Measurements from ENCODE around the gene LYL1. TPM values are rescaled to one million over a fixed set of nuclear protein-coding genes. Genes with fewer than 3 reads are reported as not detected.
A peak's percentile ranks its signal among the peaks of the same experiment; 100 is the strongest.

The LYL1 gene
- polyA plus RNA-seq, 4 donors, result 4.4 to 8.1 (median 5.9) TPM

DNA sequence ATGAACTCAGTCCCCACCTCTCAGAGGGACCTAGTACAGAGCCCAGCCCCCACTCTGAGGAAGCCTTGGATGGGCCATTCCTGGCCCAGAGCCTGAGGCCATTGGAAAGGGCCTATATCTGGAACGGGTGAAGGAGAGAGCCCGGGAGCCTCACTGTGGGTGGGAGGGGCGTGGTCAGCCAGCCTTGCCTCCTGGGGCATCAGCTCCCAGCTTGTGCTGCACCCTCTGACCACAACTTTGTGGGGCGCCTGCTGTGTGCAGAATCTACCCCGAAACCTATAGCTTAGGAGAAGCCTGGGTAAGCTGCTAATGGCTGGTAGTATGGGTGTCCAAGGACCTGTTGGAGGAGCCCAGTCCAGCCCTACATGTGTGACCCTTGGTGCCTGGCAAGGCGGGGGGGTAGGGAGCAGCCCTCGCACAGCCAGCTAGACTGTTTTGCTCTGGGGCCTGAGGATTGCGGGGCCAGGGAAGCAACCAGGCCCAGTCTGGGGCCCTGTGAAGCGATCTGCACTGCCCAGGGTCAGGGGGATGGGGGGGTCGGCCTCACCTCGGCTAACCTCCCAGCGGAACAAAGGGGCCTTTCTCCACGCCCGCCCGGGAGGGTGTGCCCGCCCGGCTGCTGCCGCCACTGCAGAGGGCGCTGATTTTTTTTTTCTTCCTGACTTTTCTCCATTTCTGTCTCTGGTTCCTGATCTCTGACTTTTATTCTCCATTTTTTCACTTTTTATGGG lies 42.3 kb downstream of the LYL1 start:
- no peak for DNase-seq (ENCODE audit: low read depth in 4 of 4, low spot score in 2 of 4)

DNA sequence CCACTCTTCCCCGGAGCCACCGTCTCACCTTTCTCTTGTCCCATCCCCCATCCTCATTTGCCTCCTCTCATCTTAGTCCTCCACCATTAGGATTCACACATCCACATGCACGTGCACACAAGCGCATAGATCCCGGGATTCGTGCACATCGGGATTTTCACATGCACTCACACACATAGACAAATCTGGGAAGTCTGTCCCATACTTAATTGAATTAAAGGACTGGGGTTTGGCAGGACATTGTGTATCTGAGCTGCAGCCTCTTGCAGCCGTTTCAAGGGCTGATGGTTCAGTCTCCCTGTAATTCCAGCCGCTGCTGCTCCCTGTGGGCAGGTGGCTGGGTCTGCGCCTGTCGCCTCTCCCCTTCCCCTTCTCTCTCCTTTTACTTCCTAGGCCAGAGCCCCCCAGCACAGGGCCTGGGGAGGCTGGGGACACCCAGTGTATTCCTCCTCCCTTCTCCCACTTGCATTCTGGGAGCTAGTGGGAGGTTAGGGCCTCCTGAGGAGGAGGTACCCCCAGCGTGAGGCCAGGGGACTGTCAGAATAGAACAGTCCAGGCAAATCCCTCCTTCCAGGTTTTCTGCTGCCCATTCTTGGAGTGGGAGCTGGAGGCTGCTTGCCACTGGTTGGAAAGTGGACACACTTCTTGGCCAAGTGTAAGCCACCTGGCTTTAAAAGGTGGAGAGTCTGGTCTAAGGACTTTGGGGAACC lies 43.6 kb downstream of the LYL1 start:
- DNase-seq (ENCODE audit: low read depth in 4 of 4, low spot score in 2 of 4), result no peak

DNA sequence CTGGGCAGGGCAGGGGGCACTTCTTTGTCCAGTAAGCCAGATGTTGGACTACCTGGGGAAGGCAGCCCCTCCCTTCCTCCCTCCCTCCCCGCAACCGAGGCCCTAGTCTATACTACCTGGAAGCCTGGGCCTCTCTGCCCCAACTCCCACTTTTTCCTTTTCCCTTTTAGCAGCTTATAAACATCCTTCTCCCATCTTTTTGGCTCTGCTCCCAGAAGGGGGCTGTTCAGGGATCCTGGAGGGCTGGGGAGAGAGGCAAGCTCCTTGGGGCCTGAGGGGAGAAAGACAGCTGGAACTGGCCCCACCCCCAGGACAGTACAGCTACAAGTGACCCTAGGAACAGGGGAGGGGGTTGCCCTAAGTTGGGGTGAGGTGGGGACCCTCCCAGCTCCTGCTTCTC lies 44.9 kb downstream of the LYL1 start:
- DNase-seq (ENCODE audit: low read depth in 4 of 4, low spot score in 2 of 4), result no peak

DNA sequence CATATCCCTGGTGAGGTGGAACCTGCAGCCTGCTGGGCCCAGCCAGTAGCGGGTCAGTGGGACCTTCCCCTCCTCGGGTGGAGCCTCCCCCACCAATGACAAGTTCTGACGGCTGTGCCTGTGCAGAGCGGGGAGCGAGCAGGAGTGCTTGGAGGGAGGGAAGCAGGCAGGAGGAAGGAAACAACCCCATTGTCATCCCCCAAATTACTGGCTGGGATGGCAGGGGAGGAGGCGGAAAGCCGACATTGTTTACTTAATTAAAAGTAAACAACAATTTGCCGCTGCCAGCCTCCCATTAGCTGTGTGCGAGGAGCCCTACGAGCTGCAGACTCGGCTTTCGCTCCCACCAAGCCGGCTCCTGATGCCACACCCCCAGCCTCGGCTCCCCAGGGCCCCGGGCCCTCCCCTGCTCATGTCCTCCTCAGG lies 45.5 kb downstream of the LYL1 start:
- no peak for DNase-seq (ENCODE audit: low read depth in 4 of 4, low spot score in 2 of 4)

DNA sequence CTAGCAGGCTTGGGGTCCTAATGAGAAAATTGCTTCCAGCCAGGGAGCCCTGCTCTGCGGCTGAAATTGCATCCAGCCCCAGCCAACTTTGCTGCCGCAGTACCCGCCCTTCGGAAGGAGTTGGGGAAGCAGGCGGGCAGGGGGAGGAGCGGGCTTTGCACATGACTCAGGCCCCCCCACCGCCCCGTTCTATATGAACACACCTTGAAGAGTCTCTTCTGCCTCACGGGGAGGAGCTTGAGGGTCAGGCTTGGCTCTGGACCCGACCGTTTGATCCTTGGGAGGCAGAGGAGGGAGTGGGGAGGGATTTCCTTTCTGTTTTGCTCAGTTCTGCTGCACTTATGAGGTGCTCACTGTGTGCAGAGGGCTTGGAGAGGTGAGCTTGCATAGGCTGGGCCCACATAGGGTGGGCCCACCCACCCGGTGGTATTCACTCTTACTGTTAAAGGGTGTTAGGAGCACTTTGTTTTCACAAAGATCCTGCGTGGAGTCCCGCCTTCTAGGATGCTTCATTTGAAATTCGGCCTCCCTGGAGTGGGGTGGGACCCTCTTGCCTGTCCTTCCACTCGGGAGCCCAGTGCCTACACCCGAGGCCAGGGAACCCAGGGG lies 46.5 kb downstream of the LYL1 start:
- no peak for DNase-seq (ENCODE audit: low read depth in 4 of 4, low spot score in 2 of 4)

DNA sequence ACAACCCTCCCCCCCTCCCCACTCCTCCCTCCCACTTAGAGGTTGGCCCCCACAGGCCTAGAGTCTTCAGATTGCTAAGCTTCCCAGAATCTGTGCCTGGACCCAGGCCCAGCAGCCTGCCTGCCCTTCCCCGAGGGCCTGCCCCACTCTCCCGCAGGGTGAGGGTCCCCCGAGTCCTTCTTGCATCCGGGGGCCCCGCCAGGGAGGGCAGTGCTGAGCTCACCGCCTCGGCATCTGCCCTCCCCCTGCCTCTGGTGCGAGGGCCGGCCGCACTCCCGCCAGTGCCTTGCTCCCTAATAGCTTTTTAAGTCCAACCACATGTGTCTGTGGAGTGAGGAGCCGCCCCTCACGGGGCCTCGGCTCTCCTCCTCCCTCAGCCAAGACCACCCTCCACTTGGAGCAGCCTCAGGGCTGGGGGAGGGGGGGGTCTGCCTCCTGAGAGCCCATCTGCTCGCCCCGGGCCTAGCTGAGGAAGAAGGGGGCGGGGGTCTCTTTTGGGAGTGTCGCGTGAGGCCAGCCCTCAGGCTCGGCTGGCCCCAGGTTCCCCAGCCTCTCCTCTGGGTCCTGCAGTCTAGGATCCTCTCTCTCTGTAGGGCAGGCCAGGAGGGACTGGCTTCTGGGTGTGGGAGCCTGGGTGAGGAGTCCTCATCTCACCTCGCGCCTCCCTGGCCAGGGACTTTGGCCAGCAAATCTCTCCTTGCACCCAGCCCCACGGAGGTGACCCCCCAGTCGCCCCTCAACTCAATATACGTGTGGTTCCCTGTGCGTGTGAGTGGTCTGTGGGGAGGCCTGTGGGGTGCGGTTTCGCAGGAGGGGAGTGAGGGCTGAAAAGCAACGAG lies 47.2 kb downstream of the LYL1 start:
- peak in 1 of 4 donors; percentile 63 for DNase-seq (ENCODE audit: low read depth in 4 of 4, low spot score in 2 of 4)

DNA sequence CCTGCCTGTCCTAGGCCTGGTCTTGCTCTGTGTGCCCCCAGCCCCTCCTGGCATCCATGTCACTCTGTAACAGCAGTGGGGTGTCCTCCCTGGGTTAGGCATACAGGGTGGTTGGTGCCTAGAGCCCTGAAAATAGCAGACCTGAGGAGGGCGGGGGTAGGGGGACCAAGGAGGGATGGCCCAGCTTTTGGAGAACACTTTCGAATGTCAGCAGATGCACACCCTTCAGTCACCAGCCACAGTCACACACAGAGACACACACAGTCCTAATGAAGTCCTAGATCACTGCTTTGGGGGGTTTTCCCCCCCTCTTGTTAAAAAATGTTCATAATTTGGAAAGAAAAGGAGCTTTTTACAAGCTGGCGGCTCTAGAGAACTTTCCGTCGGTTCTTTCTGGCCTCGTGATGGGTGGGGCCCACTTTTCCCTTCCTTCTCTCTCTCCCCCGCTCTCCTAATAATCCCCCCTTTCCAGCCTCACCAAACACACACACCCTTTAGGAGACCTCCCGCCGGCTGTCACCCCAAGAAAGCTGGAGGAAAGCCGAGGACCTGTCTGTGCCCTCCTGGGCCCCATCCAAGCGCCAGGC lies 47.9 kb downstream of the LYL1 start:
- DNase-seq (ENCODE audit: low read depth in 4 of 4, low spot score in 2 of 4), result no peak

DNA sequence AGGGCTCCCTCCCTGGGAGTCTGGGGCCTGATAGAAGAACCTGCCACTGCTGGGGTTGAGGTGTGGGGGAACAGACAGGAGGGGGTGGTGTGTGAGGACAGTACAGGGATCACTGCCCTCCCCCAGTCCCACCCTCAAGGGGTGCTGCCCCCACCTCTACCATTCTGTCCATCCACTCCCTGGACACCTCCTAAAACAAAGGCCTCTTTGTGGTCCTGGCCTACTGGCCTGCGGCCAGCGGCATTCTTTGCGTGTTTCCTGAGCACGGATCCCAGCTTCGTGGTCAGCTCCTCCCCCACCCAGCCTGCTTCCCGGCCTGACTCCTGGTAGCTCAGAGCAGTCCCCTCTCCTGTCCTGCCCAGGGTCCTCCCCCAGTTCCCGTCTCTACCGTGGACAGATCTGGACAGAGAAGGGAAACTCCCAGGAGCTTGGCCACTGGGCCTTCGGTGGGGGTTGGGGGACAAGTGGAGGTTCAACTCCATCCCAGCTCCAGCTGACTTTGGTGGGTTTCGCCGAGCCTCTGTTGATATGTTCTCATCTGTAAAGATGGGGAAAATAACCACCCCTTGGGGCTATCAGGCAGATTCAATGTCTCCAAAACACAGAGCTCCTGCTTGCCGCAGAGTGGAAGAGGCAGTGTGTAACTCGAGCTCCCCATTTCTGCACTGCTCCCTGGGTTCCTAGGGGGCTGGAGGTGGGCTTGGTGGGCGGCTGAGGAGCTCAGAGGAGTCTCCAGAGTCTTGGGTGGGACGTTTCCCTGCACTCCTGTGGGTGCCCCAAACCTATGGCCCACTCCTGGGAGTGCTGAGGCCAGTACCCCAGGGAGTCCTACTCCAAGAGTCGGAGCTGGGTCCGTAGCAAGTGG lies 48.7 kb downstream of the LYL1 start:
- DNase-seq (ENCODE audit: low read depth in 4 of 4, low spot score in 2 of 4), result peak in 2 of 4 donors; percentile 81 to 84

DNA sequence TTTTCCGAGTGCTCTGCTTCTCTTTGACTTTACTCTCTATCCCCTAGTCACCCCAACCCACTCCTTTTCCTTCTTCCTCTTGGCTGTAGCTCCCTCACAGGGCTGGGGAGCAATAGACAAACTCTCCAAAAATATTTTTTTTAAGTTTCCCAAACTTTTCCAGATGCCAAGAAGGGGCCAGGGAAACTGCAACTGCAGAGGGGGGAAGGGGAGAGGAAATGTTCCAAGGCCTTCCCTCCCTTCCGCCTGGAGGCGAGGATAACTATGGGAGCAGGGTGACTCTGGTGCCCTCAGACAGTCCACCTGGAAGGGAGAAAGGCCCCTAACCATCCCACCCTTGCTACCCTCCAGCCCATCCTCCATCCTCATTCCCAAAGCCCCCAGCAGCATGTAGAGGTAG lies 49.4 kb downstream of the LYL1 start:
- DNase-seq (ENCODE audit: low read depth in 4 of 4, low spot score in 2 of 4), result no peak

DNA sequence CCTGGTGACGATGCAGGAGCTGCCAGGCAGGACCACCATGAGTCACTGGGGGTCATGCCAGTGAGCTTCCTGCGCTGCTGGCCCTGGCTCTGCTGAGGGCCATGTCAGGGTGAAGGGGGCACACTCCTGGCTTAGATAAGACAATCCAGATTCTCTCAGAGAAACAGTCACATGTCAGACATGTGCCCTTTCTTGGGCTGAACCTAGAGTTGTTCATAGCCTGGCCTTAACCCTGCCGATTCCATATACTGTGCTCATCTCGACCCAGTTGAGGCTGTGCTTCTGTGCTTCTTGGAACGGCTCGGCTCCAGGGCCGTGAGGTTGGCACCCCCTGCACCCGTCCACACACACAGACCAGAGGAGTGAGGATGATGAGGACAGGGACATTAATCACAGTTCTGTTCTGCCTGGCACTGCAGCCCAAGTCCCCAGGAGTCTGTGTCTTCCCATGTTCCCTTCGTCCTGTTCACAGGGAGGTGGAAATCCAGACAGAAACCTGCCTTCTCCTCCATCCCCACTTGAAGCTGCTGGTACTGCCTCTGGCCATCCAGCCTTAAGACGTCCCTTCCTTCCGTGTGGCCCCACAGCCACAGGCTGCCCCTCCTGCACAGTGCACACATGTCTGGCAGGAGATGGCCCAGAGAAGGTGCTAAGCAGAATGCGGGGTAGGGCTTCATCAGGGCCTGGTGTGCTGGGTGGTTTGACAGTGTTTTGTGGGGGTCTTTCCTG lies 50.0 kb downstream of the LYL1 start:
- DNase-seq (ENCODE audit: low read depth in 4 of 4, low spot score in 2 of 4), result no peak

DNA sequence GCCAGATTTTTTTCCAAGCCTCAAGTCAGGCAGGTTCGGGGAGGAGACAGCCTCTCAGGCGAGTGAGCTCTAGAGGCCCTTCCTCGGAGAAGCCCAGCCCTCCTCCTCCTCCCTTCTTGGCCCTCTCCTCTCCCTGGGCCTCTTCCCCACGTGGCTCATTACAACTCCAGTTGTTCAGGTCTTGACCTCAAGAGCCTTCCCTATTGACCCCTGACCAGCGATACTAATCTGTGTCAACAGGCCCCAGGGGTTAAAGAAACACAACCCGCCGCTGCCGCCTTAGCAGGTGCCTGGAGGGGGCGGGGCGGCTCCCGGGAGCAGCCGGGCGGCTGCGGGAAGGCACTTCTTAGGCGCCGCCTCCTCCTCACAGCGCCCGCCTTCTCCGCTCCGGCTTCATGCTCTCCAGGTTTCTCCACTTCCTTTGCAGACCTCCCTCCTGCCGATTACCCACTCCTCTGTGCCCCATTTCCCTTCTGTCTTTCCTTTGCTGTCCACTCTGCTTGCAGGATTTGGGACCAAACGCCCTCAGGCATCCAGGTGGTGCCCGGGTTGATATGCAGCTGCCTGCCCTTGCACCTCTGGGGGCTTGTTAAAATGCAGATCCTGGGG lies 51.0 kb downstream of the LYL1 start:
- DNase-seq (ENCODE audit: low read depth in 4 of 4, low spot score in 2 of 4), result peak in 2 of 4 donors; percentile 62 to 77

DNA sequence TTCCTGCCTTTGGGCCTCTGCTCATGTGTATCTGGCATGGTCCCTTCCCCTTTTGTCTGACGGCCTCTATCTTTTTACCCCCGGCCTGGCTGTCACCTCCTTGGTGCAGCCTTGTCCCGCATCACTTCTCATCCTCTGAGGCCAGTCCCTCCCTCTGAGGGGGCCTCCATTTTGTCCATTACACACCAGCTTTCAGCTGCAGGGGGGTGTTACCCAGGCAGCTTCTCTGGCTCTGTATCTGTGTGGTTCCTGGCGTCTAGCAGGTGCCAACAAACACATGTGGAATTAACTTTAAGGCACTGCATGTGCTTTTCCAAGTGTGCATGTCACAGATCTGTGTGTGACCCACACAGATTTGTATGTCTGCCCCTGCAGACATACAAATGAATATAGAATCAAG lies 52.4 kb downstream of the LYL1 start:
- DNase-seq (ENCODE audit: low read depth in 4 of 4, low spot score in 2 of 4), result no peak

Other genes with a start within 250 kb of the LYL1 start
- gene DNASE2, start 221.4 kb downstream of the LYL1 start, polyA plus RNA-seq (ENCODE audit: insufficient read length in 4 of 4), result 10 to 100 TPM in 3 of 4 donors, 1 to 10 TPM in 1; 9.7 to 15.3 (median 12.6) TPM
- under 1 TPM; 0.22 to 0.99 (median 0.42) TPM for gene KLF1, start 215.7 kb downstream of the LYL1 start, polyA plus RNA-seq (ENCODE audit: insufficient read length in 4 of 4)
- gene GCDH, start 211.7 kb downstream of the LYL1 start, polyA plus RNA-seq (ENCODE audit: insufficient read length in 4 of 4), result 10 to 100 TPM; 27.4 to 38.4 (median 35.4) TPM
- gene SYCE2, start 183.6 kb downstream of the LYL1 start, polyA plus RNA-seq (ENCODE audit: insufficient read length in 4 of 4), result 1 to 10 TPM; 2.2 to 4.7 (median 3.3) TPM
- gene FARSA, start 169.1 kb downstream of the LYL1 start, polyA plus RNA-seq (ENCODE audit: insufficient read length in 4 of 4), result 10 to 100 TPM; 41.7 to 67.4 (median 55.2) TPM
- 100 to 1,000 TPM; 819 to 974 (median 899) TPM for gene CALR, start 164.2 kb downstream of the LYL1 start, polyA plus RNA-seq (ENCODE audit: insufficient read length in 4 of 4)
- 100 to 1,000 TPM in 1 of 4 donors, 10 to 100 TPM in 3; 61.9 to 102 (median 87.3) TPM for gene RAD23A, start 157.0 kb downstream of the LYL1 start, polyA plus RNA-seq (ENCODE audit: insufficient read length in 4 of 4)
- 10 to 100 TPM; 29.9 to 54.1 (median 39.2) TPM for gene GADD45GIP1, start 145.6 kb downstream of the LYL1 start, polyA plus RNA-seq (ENCODE audit: insufficient read length in 4 of 4)
- under 1 TPM in 3 of 4 donors, not detected in 1; 0.08 to 0.28 (median 0.13) TPM for gene DAND5, start 133.3 kb downstream of the LYL1 start, polyA plus RNA-seq (ENCODE audit: insufficient read length in 4 of 4)
- 10 to 100 TPM; 15.3 to 27.6 (median 20.0) TPM for gene NFIX, start 107.4 kb downstream of the LYL1 start, polyA plus RNA-seq (ENCODE audit: insufficient read length in 4 of 4)
- gene TRMT1, start 13.9 kb upstream of the LYL1 start, polyA plus RNA-seq (ENCODE audit: insufficient read length in 4 of 4), result 10 to 100 TPM; 28.4 to 48.0 (median 36.2) TPM
- 10 to 100 TPM; 18.0 to 41.2 (median 32.0) TPM for gene NACC1, start 15.4 kb upstream of the LYL1 start, polyA plus RNA-seq (ENCODE audit: insufficient read length in 4 of 4)
- gene STX10, start 47.5 kb upstream of the LYL1 start, polyA plus RNA-seq (ENCODE audit: insufficient read length in 4 of 4), result 10 to 100 TPM; 56.7 to 78.8 (median 67.2) TPM
- gene IER2, start 47.6 kb upstream of the LYL1 start, polyA plus RNA-seq (ENCODE audit: insufficient read length in 4 of 4), result 100 to 1,000 TPM in 1 of 4 donors, 10 to 100 TPM in 3; 55.3 to 160 (median 80.0) TPM